Measurements from ENCODE around the gene COX11.

The COX11 gene

DNA sequence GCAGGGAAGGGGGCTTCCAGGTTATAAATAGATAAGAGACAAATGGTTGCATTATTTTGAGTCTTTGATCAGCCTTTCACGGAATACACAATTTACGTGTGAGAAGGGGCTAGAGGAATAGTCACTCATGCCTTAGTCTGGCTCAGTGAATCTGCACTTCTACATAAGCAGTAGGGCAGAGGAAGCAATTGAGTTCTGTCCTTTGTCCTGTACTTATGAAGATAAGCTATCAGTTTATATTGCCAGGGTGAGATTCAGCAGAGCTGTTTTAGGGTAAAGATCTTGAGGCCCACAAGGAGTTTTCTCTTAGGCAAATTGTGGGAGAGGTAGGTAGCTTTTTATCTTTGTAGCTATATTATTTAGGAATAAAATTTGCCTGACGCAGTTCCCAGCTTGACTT is 34.5 kb downstream of the COX11 start:
- TF ChIP-seq, protein P1, sequence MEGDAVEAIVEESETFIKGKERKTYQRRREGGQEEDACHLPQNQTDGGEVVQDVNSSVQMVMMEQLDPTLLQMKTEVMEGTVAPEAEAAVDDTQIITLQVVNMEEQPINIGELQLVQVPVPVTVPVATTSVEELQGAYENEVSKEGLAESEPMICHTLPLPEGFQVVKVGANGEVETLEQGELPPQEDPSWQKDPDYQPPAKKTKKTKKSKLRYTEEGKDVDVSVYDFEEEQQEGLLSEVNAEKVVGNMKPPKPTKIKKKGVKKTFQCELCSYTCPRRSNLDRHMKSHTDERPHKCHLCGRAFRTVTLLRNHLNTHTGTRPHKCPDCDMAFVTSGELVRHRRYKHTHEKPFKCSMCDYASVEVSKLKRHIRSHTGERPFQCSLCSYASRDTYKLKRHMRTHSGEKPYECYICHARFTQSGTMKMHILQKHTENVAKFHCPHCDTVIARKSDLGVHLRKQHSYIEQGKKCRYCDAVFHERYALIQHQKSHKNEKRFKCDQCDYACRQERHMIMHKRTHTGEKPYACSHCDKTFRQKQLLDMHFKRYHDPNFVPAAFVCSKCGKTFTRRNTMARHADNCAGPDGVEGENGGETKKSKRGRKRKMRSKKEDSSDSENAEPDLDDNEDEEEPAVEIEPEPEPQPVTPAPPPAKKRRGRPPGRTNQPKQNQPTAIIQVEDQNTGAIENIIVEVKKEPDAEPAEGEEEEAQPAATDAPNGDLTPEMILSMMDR (IDR thresholded peaks at IDR 0.05; ENCODE audit: low read depth, low read length): no peak
- DNase-seq (ENCODE audit: extremely low read depth, low read depth): no peak

DNA sequence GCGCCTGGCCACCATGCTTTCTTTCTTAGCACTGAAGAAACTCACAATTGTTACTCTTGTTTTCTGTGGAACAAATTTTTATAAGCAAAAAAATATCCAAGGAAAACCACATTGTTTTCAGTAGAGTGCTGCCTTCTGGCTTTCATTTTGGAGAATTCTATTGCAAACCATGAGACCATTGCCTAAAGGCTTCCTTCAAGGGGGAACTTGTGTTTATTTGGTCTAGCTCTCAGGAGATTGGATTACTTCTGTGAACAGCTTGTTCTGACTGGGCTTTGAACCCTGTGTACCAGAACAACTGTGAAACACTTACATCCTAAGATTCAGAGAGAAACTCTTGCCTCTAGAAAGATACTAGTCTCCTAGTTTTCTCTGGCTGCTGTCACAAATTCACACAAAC is 35.7 kb downstream of the COX11 start:
- peak; percentile 32 for DNase-seq (ENCODE audit: extremely low read depth, low read depth)
- TF ChIP-seq, protein P1 (IDR thresholded peaks at IDR 0.05; ENCODE audit: low read depth, low read length): no peak

DNA sequence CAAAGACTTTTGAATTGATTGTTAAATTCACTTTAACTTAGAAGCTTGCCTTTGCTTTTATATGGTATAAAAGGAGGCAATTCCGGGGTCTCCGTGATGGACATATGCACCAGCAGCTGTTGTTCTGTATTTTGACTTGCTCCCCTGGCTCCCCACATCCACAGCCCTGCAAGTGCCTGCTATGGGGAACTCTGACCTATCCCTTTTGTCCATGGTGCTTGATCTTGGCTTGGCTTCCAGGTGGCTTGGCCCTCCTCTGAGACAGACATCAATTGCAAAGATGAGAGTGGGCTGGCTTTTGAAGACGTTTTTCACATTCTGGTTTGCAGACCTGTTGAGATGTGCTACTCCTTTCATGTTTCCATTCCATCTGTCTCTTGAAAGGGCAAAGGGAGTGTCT is 40.9 kb downstream of the COX11 start:
- TF ChIP-seq, protein P1 (IDR thresholded peaks at IDR 0.05; ENCODE audit: low read depth, low read length): no peak
- no peak for DNase-seq (ENCODE audit: extremely low read depth, low read depth)

DNA sequence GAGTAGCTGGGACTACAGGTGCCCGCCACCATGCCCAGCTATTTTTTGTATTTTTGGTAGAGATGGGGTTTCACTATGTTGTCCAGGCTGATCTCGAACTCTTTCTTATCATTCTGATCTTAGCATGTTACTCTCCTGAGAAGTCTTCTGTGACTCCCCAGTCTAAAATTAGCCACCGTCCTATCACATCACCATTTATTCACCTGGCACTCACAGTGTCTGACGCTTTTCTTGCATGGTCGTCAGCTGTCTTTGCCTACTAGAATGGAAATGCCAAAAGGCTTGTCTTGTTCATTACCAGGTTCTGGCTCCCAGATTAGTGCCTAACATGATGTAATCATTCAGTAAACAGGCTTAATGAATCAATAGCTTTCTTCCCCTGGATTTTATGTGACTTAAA is 44.0 kb downstream of the COX11 start:
- no peak for DNase-seq (ENCODE audit: extremely low read depth, low read depth)
- TF ChIP-seq, protein P1 (IDR thresholded peaks at IDR 0.05; ENCODE audit: low read depth, low read length): no peak

DNA sequence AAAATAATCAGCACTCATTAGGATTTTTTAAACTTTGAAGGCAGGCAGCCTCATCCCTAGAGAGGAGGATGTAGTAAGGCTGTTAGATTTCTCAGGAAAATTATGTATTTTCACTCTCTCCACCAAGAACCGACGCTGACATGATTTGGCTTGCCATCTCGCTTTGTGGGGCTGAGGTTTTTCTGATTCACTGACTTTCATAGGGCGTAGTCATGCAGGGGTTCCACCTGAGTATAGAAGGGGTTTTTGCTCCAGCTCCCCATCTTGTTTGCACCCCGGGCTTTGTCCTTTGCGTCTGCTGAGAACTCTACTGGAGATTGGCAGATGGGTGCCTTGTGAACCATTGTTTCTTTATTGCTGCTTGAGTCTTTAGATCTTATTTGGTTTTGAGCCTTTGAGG is 47.6 kb downstream of the COX11 start:
- no peak for DNase-seq (ENCODE audit: extremely low read depth, low read depth)
- TF ChIP-seq, protein P1 (IDR thresholded peaks at IDR 0.05; ENCODE audit: low read depth, low read length): no peak

DNA sequence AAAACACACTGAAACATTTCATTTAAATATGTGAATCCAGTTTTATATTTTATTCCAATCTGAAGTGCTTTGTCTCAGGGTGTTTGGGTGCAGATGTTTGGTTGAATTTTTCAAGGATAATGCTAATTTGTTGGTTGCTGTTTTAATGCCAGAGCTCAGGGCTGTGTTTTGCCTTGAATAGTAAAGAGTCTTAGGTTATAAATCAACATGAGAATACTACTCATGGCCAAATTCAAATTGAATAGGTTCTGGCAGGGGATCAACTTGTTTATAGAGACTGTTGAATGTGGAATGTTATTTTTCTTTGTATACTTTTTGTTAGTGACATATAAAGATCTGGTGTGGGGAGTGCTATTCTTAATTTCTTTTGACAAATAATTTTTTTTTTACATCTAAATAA is 49.0 kb downstream of the COX11 start:
- TF ChIP-seq, protein P1 (IDR thresholded peaks at IDR 0.05; ENCODE audit: low read depth, low read length): no peak
- no peak for DNase-seq (ENCODE audit: extremely low read depth, low read depth)

DNA sequence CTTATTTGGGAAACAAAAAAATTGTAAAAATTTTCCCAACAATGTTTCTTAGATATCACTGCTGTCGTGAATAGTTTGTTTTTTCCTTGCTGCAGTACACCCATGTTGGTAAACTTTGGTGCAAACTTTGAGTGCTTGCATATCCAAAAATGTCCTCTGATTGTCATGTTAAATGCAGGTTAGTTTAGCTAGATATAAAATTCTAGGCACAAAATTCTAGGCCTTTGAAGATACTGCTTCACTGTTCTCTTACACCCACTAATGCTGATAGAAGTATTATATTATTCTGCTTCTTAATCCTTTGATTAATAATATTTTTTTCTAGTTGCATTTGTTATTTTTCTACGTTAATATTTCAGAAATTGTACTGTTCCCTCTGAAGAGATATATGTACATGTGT is 51.7 kb downstream of the COX11 start:
- TF ChIP-seq, protein P1 (IDR thresholded peaks at IDR 0.05; ENCODE audit: low read depth, low read length): no peak

More for the DNA sequence above, 51.7 kb downstream of the COX11 start:
- DNase-seq (ENCODE audit: extremely low read depth, low read depth): no peak
